GM06990 (cell line): Measurements from ENCODE around the gene BPIFB3.

Experiments used
- DNase-seq: peaks from one replicate; pipeline ENCODE4 v3.0.0-alpha.2; 2011; ENCODE audit not compliant: insufficient read length; ENCODE audit errors: extremely low read depth
- H3K27me3 ChIP-seq: replicated peaks from 2 replicates; pipeline ENCODE4 v1.6.0; 2011; ENCODE audit warnings: low read length; ENCODE audit not compliant: control insufficient read depth, insufficient read depth
- H3K36me3 ChIP-seq: 2 replicates; pipeline ENCODE4 v1.5.1; 2011; ENCODE audit warnings: low read length; ENCODE audit not compliant: control insufficient read depth, insufficient read depth
- H3K4me3 ChIP-seq: replicated peaks from 2 replicates; pipeline ENCODE4 v1.5.1; 2011; ENCODE audit warnings: low read depth, mild to moderate bottlenecking, control low read depth, low read length
- TF ChIP-seq, protein P1 (sequence below): IDR thresholded peaks from 2 replicates; pipeline ENCODE4 v1.5.1; 2011; ENCODE audit warnings: low read length, control low read depth, mild to moderate bottlenecking, inconsistent platforms; ENCODE audit not compliant: insufficient read depth, poor library complexity, severe bottlenecking

BPIFB3 gene

DNA sequence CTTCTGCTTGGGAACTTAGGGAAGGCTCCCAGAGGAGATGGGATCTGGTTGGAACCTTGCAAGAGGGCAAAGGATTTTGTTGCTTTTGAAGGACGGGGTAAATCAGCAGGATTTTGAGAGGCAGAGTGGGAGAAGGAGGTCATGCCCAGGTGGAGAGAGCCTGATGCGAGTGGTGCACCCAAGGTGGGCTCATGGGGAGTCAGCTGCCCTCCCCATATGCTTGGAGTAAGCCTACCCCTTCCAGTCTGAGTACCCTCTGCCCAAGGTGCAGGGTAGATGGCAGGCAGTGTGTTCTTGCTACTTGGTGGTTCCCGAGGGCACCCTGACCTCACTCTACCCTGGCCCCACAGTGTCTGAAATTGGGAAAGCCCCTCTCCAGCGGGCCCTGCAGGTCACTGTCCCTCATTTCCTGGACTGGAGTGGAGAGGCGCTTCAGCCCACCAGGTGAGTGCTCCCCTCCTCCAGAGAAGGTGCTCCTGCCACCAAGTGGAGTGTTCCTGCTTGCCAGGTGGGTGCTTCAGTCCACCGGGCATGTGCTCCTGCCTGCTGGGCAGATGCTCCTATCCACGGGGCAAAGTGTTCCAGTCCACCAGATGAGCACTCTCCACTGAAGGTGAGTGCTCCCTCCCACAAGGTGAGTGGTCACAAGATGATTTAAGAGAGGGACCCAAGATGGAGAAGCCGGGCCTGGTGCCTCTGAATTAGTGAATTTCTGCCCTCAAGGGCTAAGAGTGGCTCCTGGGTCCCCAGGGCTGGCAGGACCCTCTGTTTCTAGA lies 42.8 kb upstream of the BPIFB3 start:
- Histone ChIP-seq H3K36me3 (no peaks in the 10 kb centered on the region), H3K4me3 (no peak overlapping the region), H3K27me3 (no peaks in the 10 kb centered on the region)
- TF ChIP-seq, protein P1, sequence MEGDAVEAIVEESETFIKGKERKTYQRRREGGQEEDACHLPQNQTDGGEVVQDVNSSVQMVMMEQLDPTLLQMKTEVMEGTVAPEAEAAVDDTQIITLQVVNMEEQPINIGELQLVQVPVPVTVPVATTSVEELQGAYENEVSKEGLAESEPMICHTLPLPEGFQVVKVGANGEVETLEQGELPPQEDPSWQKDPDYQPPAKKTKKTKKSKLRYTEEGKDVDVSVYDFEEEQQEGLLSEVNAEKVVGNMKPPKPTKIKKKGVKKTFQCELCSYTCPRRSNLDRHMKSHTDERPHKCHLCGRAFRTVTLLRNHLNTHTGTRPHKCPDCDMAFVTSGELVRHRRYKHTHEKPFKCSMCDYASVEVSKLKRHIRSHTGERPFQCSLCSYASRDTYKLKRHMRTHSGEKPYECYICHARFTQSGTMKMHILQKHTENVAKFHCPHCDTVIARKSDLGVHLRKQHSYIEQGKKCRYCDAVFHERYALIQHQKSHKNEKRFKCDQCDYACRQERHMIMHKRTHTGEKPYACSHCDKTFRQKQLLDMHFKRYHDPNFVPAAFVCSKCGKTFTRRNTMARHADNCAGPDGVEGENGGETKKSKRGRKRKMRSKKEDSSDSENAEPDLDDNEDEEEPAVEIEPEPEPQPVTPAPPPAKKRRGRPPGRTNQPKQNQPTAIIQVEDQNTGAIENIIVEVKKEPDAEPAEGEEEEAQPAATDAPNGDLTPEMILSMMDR = no peak
- DNase-seq = no peak

DNA sequence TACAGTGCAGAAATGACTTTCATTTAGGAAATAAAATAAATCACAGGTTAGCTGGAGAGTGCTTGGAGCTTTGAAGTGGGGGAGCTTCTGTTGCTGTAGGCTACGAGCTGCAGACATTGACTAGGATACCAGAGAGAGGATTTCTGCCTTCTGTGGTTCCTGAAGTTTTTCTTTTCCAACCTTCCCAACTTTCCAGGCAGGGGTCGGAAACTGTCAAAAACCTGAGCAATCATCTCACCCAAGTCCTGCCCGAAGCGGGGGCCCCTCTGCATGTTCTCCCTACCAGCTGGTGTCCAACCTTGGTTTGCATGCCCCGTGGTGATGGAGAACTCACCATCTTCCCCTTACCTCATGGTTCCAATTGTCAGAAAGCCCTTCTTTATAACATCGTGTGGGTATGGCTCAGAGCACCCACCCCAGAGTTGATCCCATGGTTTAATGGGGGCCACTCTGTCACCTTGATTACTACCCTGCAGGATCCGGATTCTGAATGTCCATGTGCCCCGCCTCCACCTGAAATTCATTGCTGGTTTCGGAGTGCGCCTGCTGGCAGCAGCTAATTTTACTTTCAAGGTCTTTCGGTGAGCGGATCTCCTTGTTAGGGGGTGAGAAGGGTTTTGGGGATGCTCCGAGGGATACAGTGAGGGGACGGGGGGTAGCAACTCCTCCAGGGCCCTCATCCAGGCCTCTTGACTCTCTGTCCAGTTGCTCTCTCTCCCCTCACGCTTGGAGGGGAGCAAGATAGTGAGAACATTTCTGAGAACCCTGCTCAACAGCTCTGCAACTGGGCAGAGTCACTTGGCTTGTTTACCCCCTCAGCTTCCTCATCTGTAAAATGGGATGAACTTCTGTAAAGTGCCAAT lies 41.1 kb upstream of the BPIFB3 start:
- no peaks in the 10 kb centered on the region for H3K36me3 ChIP-seq
- DNase-seq = no peak
- H3K27me3 ChIP-seq = no peaks in the 10 kb centered on the region
- TF ChIP-seq, protein P1 = no peak
- H3K4me3 ChIP-seq = no peak overlapping the region

DNA sequence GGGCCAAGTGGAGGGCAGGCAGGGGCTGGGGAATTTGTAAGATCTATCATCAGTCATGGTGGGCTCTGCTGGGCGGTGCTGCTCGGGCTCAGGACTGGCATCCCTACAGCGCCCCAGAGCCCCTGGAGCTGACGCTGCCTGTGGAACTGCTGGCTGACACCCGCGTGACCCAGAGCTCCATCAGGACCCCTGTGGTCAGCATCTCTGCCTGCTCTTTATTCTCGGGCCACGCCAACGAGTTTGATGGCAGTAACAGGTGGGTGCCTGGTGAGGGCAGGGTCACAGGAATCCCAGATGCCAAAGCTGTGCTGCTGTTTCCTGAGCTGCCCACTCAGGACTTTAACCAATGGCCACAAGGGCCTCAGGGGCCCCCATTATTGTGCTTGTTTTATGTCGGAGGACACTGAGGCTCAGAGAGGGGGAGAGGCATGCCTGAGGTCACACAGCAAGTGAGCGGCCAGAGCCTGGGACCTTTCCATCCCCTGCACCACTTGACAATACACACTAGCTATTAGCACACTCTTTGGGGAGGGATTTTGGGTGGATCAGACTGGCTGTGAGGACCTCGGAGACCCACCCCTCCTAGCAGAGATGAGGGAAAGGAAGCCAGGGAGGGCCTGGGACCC lies 39.9 kb upstream of the BPIFB3 start:
- Histone ChIP-seq H3K4me3 (no peak overlapping the region), H3K27me3 (no peaks in the 10 kb centered on the region), H3K36me3 (no peaks in the 10 kb centered on the region)
- TF ChIP-seq, protein P1 = no peak
- no peak for DNase-seq

DNA sequence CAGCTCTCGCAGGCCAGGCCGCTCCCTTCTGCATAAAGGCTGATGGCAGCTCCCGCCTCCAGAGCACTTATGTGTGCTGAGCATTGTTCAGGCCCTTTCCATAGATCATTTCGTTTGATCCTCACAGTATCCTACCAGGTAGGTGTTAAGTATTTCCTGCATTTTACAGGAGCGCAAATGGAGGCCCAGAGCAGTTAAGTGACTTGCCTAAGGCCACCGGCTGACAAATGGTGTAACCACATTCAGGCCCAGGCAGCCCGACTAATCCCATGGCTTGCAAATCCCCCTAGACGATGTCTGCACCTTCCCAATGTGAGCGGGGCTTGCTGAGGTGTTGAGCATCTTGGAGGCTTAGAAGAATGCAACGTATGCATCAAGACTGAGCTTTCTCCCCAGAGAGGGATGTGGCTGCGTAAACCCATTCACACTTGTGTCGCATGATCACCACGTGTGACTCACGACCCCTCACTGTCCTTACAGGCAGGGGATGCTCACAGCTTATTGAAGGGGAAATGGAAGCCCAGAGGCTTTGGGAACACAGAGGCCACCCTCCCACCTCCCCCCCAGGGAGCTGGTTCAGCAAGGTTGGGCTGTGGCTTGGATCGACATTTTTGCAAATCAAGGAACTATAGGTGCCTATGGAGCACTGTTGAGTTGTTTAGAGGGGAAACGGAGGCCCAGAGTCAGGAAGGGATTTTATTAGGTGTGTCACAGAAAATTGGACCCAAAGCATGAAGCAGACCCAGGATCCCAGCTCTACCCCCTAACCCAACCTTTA lies 39.2 kb upstream of the BPIFB3 start:
- DNase-seq = no peak
- Histone ChIP-seq H3K4me3 (no peak overlapping the region), H3K27me3 (no peaks in the 10 kb centered on the region), H3K36me3 (no peaks in the 10 kb centered on the region)
- TF ChIP-seq, protein P1 = no peak

DNA sequence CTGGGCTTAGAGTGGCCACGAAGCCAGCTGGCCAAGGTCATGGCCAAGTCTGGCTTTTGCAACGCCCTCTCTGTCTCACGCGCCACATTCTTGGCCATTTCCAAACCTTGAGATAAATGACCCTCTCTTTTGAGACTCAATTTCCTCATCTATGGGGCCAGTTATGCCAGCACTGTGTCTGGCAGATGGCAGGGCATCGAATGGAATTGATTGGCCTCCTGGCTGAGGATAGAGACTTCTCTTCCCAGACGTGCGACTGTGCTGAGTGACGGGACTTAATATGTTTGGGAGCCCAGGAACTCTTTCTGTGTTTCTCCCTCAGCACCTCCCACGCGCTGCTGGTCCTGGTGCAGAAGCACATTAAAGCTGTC lies 38.6 kb upstream of the BPIFB3 start:
- Histone ChIP-seq H3K4me3 (no peak overlapping the region), H3K36me3 (no peaks in the 10 kb centered on the region), H3K27me3 (no peaks in the 10 kb centered on the region)
- no peak for DNase-seq
- TF ChIP-seq, protein P1 = no peak
